ENCODE data around the gene HLA-DOB.

GRCh38 chr6:32838114-32838958 is 21.5 kb upstream of the HLA-DOB start, which contains the start of gene TAP2:
- TF ChIP-seq CTCF (IDR thresholded peaks at IDR 0.05) = peak; percentile 92 to 99 (median 97)
- TF ChIP-seq POLR2A (IDR thresholded peaks at IDR 0.05) = peak in 1 of 2 donors; percentile 35

Measured in heart left ventricle (tissue), 13 donors.